ENCODE results near the gene PPP4C. TPM values are rescaled to one million over a fixed set of nuclear protein-coding genes. Genes with fewer than 3 reads are reported as not detected.

PPP4C gene
- polyA plus RNA-seq, 10 donors, result 44.3 to 78.8 (median 57.1) TPM

DNA sequence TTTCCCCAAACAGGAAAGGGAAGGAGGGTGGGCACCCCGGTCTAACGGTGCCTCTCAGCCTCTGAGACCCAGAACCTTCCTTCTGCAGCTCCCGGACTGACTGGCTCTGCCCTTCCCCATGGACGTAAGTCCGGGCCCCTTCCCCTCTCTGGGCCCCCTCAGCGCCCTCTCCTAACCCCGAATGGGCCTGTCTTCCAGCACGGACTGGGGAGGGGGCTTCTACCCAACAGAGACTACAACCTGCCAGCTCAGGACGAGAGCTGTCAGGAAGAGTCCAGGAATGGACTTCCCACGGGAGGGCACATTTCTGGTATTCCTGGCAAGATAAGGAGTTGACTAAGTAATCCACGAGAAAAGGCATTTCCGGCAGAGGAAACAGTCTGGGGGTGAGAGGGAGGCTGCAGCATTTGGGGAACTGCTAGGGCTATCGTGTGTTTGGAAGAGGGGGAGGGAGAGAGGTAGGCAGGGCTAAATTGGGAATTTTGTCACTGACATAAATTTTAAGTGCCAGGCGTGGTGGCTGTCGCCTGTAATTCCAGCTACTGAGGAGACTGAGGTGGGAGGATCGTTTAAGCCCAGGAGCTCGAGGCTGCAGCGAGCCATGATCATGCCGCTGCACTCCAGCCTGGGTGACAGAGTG, 22.3 kb upstream of the PPP4C start:
- no peak for DNase-seq

DNA sequence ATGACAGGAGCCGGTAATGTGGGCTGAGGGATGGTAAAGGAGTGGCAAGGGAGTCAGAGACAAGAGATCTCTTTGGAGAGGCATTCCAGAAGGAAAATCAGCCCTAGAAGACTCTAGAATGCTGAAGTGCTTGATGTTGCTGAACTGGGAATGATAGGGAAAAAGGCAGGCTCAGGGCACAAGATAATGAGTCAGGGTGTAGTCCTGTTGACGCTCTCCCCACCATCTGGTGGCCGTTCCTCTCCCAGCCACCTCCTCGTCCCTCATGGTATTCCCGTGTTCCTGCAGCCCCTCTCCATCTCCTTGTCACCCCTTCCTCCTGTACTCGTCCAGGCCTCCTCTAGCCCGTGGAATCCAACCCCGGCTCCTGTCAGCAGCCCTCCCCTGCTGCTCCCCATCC, 21.3 kb upstream of the PPP4C start:
- no peak for DNase-seq

DNA sequence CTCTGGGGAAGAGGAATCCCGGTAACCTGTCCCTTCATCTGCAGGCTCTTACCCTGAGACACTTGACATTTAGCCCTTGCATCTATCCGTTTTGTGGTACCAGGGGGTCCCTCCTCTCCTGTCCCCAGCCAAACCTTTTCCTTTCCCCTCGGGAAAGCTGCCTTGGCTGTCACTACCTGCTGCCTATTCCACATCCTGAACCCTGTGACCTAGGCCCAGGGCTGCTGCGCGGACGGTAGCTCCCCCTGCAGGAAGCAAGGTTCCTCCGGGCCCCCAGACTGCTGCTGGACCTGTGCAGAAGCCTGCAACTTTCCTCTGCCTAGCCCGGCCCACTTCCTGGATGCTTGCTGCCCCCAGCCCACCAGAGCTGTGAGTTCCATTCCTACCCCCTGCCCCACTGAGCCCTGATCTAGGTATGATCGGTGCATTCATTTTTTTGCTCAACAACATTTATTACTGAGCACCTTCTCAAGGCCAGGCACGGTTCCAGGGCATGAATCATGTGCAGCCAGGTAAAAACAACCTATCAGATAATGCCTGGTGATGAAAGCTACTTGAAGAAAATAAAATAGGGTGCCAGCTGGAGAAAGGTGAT, 20.7 kb upstream of the PPP4C start:
- DNase-seq, result no peak

DNA sequence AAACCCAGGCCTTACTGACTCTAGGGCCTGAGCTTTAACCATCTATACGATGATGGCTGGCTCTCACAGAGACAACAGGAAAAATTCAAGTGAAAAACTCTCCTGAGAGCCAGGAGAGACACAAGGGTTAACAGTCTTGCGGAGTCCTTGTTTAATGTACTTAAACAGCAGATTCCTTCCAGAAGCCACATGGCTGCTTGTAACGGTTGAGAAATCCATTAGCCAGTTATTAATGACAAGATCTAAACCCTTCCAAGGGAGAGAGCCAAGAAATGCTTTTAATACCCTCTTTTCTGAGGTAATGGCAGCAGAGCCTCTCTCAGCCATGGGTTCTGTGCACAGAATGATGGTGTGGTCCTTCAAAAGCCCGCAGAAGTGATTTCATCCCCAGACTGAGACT, 15.4 kb upstream of the PPP4C start:
- no peak for DNase-seq

DNA sequence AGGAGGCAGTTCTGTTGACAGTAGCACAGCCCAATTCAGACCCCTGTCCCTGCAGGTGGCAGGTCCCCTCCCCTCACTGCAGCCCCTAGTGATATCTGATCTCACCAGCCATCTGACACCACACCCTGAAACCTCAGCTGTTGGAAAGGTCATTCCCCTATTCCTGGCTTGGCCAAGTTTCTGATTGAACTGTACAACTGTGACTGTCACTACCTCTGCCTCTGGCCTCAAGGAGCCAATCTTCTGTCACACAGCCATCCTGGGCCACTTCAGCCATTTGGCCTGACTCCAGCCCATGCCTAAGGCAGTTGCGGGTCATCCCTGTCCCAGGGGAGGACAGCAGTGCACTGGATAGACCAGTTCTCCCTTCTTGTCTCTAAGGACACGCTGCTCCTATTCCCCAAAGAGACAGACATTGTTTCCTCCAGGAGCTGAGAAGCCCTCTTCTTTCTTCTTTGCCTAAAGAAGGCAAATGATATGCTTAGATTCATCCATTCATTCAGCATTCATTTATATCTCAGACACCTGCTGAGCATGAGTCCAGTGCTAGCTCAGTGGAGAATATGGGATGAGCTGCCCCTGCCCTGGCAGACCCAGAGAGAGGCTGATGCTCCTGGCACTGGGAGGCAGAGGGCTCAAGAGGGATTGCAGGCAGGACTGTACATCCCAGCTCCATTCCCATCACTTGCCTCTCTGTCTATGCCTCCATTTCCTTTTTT, 14.8 kb upstream of the PPP4C start:
- DNase-seq, result peak; percentile 68 to 82 (median 68)

DNA sequence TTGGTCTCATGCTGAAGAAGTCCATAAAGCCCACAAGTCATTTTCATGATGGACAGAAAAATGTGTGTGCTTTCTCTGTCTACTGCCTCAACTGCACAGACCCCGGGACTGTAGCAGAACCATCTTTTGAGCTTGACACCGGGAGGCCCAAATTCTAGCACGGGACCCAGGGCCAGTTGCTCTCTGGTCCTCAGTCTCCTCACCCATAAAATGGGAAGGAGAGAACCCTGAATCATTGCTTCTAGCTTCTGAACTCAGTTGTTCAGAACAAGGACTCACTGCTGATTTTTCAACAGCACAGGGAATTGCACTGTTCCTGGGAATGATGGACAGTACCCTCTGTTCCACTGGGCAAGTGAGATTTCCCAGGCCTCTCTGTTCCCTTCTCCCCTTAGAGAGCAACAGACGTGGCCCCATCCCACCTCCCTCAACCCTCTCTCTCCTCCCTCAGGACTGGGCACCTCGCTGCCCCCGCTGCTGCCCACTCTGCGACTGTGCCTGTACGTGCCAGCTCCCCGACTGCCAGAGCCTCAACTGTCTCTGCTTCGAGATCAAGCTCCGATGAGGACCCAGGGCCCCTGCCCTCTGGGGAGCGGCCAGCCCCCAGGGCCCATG, 12.4 kb upstream of the PPP4C start:
- DNase-seq, result peak in 1 of 3 donors; percentile 26

DNA sequence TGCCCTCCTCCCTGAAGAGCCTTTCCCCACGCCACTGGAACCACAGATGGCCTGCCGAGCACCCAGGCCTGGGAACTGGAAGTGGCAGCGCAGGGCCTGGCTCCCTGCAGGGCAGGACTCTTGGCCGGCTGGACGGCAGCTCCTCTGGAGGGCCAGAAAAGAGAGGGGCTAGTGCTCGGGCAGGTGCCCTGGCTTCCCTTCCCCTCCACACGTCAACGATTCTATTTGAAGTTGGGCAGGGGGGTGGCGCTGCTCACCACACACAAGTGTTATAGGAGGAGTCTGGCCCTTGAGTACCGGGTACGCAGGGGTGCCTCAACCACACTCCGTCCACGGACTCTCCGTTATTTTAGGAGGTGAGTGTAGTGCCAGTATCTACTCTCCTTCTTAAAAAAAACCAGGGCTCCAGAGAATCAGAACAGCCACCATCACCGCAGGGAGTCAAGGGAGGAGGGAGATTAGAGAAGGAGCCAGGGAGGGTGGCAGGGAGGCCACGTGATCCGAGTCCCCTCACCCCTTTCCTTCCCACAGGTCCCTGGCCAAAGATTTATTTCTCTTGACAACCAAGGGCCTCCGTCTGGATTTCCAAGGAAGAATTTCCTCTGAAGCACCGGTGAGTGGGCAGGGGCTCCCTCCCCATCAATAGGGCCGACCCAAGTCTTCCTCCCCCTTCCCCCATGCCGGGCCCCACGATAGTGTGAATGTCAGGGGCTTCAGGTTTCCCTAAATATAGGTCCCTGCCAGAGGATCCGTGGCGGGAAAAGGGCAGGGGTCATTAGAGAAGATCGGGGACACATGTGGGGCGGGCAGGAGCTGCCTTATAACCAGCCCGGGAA, 11.7 kb upstream of the PPP4C start:
- DNase-seq, result peak; percentile 72 to 84 (median 76)

DNA sequence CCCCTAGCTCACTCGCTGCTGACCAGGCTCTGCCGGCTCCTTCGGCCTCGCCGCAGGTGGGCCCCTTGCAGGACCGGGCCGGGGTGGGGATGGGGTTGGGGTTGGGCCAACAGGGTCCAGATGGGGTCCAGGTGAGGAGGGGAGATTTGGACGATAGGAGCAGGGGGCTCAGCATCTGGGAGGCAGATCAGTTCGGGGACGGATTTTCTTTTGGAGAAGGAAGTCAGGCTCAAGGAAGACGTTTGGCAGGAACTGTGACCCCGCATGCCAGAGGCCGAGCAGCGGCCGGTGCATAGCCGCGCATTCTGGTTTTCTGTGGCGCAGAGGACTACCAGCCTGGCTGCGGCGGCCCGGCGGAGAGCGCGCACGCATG, 11.1 kb upstream of the PPP4C start:
- no peak for DNase-seq

DNA sequence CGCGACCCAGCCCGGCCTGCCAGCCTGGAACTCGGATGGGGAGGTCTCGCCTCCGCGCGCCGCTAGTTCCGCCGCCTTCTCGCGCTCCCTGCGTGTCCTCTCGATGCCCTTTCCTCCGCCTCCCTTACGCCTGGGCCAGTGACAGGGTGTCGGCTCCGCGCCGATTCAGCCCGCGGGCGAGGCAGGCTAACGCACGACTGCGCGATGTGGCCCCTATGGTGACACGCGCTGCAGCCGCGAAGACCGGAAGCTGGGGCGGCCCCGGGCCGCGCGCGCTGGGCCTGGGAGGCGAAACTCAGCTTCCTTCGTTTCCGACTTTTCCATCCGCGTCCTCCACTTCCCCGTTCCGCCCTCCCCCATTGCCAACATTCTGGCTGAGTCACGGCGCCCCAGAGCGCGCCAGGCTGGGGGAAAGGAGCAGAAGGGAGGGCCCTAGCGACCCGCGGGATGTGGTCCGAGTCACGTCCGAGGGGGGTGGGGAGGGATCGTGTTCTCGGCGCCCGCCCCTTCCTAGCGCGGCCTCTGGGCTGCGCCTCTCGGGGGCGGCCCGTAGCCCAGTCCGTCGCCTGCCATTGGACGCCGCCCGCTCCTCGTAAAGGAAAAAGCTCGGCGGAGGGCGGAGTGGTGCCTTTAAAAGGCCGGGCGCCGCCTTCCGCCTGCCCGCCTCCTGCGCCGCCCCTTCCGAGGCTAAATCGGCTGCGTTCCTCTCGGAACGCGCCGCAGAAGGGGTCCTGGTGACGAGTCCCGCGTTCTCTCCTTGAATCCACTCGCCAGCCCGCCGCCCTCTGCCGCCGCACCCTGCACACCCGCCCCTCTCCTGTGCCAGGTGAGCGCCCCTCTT, 10.5 kb upstream of the PPP4C start, which contains the start of gene ALDOA:
TSS of gene ALDOA (plus strand) at position 659 of the 841 bp plus-strand sequence. CDS start 1,138 bp downstream, outside the sequence.
- DNase-seq, result peak; percentile 99 to 100 (median 99)

DNA sequence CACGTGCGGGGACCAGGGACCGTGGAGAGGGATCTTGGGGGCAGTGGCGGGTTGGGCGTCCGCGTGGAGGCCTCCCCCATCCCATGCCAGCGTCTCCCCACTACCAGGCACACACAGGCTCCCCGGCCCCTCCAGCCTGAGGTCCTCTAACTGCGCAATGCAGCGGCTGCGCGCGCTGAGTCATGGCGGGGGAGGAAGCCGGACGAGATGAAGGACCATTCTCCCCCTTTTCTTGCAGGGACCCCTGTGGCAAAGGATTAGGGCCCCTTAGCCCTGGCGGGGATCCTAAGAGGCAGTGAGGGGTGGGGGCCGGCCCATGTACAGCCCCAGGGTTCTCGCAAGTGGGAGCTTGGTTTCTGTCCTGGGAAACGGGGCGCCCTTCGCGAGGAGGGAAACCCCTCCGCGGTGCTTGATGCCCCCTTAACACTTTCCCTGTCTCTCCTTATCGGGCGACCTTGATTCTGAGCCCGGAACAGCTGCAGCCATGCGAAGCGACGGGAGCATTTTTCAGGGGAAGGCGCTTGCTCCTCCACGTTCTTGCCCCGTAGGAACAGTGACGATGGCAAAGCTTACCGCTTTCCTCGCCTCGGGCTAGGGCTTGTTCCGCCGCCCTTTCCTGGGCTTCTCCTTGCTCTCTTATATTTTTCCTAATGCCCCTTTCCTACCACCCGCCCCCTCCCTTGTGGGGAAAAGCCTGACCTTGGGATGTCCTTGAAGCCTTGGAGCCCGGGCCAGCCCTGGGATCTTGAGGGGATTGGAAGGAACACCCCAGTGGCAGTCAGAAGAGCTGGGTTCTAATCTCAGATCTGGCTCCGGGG, 9.6 kb upstream of the PPP4C start:
- DNase-seq, result peak in 1 of 3 donors; percentile 34

DNA sequence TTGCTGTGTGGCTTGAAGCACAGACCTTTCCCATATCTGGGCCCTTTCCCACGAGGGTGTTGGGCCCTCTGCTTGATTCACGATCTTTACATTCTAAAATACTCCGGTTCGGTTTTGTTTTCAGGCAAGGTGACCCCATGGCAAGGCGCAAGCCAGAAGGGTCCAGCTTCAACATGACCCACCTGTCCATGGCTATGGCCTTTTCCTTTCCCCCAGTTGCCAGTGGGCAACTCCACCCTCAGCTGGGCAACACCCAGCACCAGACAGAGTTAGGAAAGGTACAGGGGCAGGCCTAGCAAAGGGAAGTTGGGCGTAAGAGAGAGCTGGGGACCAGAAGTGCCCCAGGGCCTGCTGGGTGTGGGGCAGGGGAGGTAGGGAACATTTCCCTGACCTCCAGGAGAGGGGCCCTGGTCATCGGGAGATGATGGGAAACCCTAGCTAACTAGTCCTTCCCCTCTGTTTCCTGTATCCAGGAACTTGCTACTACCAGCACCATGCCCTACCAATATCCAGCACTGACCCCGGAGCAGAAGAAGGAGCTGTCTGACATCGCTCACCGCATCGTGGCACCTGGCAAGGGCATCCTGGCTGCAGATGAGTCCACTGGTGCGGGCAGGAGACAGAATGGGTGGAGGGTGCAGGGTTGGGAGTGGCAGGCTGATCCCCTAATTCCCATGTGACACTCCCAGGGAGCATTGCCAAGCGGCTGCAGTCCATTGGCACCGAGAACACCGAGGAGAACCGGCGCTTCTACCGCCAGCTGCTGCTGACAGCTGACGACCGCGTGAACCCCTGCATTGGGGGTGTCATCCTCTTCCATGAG, 8.8 kb upstream of the PPP4C start:
- peak in 2 of 3 donors; percentile 40 to 47 for DNase-seq

DNA sequence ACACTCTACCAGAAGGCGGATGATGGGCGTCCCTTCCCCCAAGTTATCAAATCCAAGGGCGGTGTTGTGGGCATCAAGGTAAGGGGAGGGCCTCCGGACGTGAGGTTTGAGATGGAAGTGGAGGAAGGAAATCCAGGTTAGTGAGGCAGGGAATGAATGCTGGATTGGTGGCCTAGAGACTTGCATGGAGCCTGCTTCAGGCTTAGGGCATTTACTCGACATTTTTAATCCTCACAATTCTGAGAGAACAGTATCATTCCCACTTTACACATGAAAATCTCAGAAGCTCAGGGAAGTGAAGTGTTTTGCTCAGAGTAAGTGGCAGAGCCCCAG, 8.2 kb upstream of the PPP4C start:
- DNase-seq, result no peak

DNA sequence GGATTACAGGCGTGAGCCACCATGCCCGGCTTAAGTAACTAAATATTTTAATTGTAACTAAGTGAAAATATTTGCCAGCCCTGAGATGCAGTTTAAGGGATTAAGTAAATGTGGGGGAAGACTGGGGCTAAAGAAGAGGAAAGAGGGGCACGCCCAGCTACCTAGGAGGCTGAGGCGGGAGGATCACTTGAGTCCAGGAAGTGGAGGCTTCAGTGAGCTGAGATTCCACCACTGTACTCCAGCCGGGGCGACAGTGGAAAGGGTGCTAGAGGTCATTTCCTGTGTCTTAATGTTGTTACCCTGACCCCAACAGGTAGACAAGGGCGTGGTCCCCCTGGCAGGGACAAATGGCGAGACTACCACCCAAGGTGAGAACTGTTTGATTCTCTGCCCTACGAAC, 7.5 kb upstream of the PPP4C start:
- DNase-seq, result no peak

DNA sequence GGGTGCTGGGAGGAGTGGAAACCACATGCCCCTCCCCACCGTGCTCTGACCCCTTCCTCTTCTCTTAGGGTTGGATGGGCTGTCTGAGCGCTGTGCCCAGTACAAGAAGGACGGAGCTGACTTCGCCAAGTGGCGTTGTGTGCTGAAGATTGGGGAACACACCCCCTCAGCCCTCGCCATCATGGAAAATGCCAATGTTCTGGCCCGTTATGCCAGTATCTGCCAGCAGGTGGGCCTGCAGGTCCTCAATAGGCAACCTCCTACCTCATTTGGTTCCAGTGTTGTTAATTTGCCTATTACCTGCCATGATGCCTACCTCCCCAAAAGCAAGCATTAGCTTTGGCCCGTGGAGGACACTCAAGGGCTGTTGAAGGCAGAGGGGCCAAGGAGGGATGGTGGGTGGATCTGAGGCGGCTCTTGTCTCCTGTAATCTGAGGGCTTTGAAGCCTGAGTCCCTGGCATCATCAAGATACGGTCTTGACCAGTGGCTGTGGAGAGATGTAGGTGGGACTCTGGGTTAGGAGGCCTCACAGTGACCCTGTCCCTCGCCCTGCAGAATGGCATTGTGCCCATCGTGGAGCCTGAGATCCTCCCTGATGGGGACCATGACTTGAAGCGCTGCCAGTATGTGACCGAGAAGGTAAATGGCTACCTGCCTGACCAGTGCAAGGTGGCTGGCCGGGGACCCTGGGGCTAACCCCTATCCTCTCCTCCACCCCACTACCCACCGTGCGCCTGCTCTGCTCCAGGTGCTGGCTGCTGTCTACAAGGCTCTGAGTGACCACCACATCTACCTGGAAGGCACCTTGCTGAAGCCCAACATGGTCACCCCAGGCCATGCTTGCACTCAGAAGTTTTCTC, 6.8 kb upstream of the PPP4C start:
- DNase-seq, result no peak

DNA sequence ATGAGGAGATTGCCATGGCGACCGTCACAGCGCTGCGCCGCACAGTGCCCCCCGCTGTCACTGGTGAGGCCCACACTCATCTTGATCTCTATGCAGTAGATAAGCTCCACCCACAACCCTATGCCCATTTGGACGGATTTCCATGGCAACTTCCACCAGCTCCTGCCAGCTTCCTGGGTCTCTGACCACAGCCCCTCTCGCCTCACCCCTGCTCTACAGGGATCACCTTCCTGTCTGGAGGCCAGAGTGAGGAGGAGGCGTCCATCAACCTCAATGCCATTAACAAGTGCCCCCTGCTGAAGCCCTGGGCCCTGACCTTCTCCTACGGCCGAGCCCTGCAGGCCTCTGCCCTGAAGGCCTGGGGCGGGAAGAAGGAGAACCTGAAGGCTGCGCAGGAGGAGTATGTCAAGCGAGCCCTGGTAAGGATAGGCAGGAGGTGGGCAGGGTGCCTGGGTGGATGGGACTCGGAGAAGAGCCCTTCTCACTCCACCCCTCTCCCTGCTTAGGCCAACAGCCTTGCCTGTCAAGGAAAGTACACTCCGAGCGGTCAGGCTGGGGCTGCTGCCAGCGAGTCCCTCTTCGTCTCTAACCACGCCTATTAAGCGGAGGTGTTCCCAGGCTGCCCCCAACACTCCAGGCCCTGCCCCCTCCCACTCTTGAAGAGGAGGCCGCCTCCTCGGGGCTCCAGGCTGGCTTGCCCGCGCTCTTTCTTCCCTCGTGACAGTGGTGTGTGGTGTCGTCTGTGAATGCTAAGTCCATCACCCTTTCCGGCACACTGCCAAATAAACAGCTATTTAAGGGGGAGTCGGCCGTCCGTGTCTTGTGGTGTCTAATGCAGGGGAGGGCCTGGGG, 6.0 kb upstream of the PPP4C start:
- peak in 1 of 3 donors; percentile 25 for DNase-seq

DNA sequence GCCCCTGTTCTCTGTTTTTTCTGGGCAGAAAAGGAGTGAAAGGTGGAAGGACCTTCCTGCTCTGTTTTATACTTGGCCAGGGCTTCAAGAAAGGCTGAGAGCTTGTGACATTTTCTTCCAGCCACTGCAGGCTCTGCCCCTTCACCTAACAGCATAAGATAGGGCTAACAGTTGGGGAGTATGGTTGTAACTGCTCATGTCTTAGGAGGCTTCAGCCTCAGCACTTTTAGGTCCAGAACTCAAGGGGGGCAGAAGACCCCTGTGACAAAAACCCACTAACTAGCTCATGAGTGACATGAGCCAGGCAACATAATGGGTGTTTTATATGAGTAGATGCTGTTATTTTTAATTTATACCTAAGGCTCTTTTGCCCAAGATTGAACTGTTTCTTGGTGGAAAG, 5.3 kb upstream of the PPP4C start:
- no peak for DNase-seq

DNA sequence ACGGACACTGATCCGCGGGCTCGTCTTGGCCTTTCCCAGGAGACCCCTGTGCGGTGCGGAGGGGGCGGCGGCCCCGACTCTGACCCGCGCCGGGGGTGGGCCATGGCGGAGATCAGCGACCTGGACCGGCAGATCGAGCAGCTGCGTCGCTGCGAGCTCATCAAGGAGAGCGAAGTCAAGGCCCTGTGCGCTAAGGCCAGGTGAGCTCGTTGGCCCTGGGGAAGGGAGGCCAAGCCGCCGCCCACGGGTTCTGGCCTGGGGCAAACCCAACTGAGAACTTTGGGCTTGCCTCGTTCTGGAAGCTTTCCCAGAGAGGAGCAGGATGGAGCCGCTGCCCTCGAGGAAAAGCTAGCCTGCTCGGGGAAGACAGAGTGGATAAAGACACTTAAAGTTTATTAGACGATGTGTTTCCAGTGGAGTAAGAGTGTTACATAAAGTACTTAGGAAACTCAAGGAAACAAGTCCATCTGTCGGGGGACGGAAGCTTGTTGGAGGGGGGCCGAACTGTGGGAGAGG, 540 bp downstream of the PPP4C start:
- DNase-seq, result no peak
